Ovary (tissue), 9 donors: Measurements from ENCODE around the gene NAA40. TPM values are rescaled to one million over a fixed set of nuclear protein-coding genes. Genes with fewer than 3 reads are reported as not detected.

Source experiments
- DNase-seq, 5 donors: peaks; one replicate each; pipeline ENCODE4 v3.0.0-alpha.2; 2019 to 2020
- H3K27ac ChIP-seq, 2 donors: fragments of 200-600 bp; one replicate each; pipeline versions ENCODE4 v1.5.1 to v1.8.0; 2019 to 2022
- H3K27me3 ChIP-seq: fragments of 200-600 bp; one replicate; pipeline ENCODE4 v1.8.0; 2022
- H3K36me3 ChIP-seq: fragments of 200-600 bp; sonication (generic); one replicate; pipeline ENCODE4 v1.5.1; 2019
- H3K4me1 ChIP-seq: one replicate; pipeline ENCODE4 v1.8.1; 2013; ENCODE audit warnings: mild to moderate bottlenecking, moderate library complexity; ENCODE audit not compliant: insufficient read depth
- H3K4me3 ChIP-seq: fragments of 200-600 bp; sonication (generic); one replicate; pipeline ENCODE4 v1.5.1; 2017
- H3K9me3 ChIP-seq, 2 donors: fragments of 200-600 bp in 1 of 2; sonication (generic) in 1 of 2; one replicate each; pipeline versions ENCODE4 v1.5.1 to v1.8.1; 2013 to 2019; ENCODE audit warnings: mild to moderate bottlenecking in 1 of 2, moderate library complexity in 1 of 2
- EP300 ChIP-seq: sonication (generic); formaldehyde crosslinking; IDR thresholded peaks from one replicate; pipeline ENCODE4 v1.6.1; 2017; ENCODE audit warnings: antibody characterized with exemption
- POLR2A ChIP-seq: fragments of 450-650 bp; IDR thresholded peaks from one replicate; pipeline ENCODE4 v1.6.1; 2017; ENCODE audit warnings: antibody characterized with exemption, mild to moderate bottlenecking, moderate library complexity
- WGBS, 3 donors: extraction: QIAGEN DNeasy Blood & Tissue Kit in 1 of 3; methylation state at CpG; one replicate each; pipeline versions ENCODE4 v1.1.5 to v1.1.7; 2013 to 2017; 5-methylcytosine and 5-hydroxymethylcytosine counted together
- intact Hi-C, 4 donors: fragments of 100-400 bp; cut with DNase I; formaldehyde crosslinking; loops; one replicate each; pipeline versions ENCODE4 v1.11.0 to v1.15.1; 2022 to 2023
- polyA plus RNA-seq, 2 donors: library from polyadenylated mRNA; stranded (reverse); fragments of 200-250 nt in 1 of 2; fragments of 350-450 nt in 1 of 2; fragmentation: Illumina TruSeq in 1 of 2; extraction: RNeasy Lipid Tissue Mini Kit (QIAGEN cat#74804) in 1 of 2; gene quantifications; one replicate each; pipeline ENCODE4 v1.2.3, GENCODE V29; 2013 to 2014
- total RNA-seq, 7 donors: library from RNA; depleted of rRNA in 2 of 7; stranded (reverse); fragments of >200 nt in 2 of 7; fragmentation: NEBNext Ultra II Directional in 3 of 7; extraction: Animal tissue kit (Norgen Biotek cat#: 25700) in 3 of 7; gene quantifications; one replicate each; pipeline versions ENCODE4 v1.1.0 to v1.2.4, GENCODE V29; 2016 to 2023
- TF ChIP-seq, protein P1 (sequence below), 3 donors: fragments of 450-650 bp in 2 of 3; fragments of 200-600 bp in 1 of 3; IDR thresholded peaks; one replicate each; pipeline versions ENCODE4 v1.5.1 to v1.8.0; 2016 to 2022; ENCODE audit warnings: antibody characterized with exemption in 3 of 3, mild to moderate bottlenecking in 1 of 3
- donor health status: DM: no; HTN: no; CAD: no; lungs with moderate emphysema.
- donor health status: DM: no; HTN: no; CAD: no.
- donor health status: Bipolar disorder and iron deficiency.
- donor health status: DM: yes; HTN: yes; CAD: no.
- donor health status: DM: no; HTN: no; CAD: no.
- donor health status: DM: yes; HTN: yes; CAD: no.

The NAA40 gene
- total and polyA plus RNA-seq, 9 donors = 4.5 to 15.9 (median 10.2) TPM

DNA sequence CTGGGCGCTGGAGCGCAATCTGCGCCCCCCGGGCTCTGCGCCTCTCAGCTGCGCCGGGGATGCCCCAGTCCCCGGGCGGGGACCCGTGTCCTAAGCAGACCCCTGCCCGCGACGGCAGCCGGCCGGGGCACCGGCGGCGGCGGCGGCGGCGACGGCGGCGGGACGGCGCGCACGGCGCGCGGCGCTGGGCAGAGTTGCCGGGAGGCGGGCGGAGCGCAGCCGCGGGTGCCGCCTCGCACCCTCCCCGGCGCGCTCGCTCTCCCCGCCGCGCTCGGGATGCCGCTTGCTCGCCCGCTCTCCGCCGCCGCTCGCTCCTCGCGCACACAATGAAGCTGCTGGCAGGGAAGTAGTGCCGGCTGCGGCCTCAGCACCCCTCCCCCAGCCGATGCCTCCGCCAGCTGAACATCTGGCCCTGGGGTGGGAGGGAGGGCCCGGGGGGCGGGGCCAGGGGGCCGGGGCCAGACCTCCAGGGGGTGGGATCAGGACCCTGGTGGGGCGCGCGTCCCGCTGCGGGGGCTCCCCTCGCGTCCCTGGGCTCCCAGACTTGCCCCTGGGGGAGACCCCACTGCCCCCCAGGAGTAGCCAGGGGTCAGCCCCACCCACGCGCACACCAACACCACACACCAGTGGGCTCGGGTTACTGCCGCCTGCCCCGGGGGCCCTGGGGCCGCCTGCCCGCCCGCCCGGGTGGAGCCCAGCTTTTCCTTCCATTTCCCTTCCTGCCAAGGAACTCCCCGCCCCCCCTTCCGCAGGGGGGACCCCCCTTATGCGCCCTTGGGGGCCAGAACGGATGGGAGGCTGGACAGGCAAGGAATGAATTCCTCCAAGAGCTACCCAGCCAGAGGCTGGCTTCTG, 21.7 kb upstream of the NAA40 start, which contains the start of gene RCOR2:
RCOR2 (minus strand) TSS at position 328 of the 855 bp plus-strand sequence. CDS start 708 bp downstream, outside the sequence.
- Histone ChIP-seq H3K4me1 (peaks cover 15% of the 10 kb centered on the region), H3K9me3 (no peaks in the 10 kb centered on the region), H3K4me3 (peak within 1 kb of the TSS; percentile 32), H3K27ac (peak within 1 kb of the TSS in 1 of 2 donors; percentile 78), H3K27me3 (no peaks in the 10 kb centered on the region), H3K36me3 (no peaks in the 10 kb centered on the region)
- DNase-seq = peak; percentile 77 to 90 (median 85)
- intact Hi-C loops = no loop called here
- no peak for TF ChIP-seq POLR2A
- TF ChIP-seq EP300 = no peak
- TF ChIP-seq, protein P1, sequence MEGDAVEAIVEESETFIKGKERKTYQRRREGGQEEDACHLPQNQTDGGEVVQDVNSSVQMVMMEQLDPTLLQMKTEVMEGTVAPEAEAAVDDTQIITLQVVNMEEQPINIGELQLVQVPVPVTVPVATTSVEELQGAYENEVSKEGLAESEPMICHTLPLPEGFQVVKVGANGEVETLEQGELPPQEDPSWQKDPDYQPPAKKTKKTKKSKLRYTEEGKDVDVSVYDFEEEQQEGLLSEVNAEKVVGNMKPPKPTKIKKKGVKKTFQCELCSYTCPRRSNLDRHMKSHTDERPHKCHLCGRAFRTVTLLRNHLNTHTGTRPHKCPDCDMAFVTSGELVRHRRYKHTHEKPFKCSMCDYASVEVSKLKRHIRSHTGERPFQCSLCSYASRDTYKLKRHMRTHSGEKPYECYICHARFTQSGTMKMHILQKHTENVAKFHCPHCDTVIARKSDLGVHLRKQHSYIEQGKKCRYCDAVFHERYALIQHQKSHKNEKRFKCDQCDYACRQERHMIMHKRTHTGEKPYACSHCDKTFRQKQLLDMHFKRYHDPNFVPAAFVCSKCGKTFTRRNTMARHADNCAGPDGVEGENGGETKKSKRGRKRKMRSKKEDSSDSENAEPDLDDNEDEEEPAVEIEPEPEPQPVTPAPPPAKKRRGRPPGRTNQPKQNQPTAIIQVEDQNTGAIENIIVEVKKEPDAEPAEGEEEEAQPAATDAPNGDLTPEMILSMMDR (IDR thresholded peaks at IDR 0.05) = no peak
- WGBS, 3 donors = 0 to 1% (median 1%) methylated on average over 14 to 85 of the region's 85 CpGs

DNA sequence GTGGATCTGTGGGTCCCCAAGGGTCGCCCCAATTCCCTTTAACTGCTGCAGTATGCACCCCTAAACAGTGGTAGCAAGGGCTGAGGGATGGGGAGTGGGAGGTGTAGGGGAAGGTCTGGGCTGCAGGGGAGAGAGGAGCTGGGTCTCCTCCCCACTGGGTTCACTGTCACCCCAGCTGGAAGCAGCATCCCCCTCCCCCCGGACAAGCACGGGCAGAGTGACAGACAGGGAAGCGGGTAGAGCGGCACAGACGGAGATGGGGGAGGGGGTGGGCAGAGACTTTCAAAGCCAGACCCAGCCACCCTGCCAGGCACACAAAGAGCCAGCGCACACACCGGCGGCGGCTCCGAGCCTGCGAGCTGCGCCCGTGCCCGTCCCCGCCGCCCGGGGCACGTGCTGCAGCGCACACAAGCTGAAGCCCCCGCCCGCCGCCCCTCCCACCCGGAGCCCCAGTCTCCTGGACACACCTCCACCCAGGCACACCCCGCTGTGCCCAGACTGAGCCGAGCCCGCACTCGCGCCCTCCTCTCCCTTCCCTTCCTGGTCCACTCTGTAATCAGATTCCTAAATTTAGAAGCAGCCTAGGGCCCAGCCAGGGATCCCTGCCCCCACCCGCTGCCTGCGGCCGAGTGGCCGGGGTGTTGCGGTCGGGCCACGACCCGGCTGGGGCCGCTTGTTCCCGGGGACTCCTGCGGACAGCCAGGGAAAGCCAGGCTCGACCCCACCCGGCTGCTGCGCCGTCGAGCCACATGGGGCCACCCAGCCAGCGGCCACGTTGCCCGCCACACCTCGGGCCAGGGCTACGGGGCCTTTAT, 20.9 kb upstream of the NAA40 start:
- Histone ChIP-seq H3K4me1 (peaks cover 15% of the 10 kb centered on the region), H3K27ac (peak overlapping the region; percentile 52 to 78), H3K27me3 (no peaks in the 10 kb centered on the region), H3K4me3 (peak overlapping the region; percentile 32), H3K36me3 (no peaks in the 10 kb centered on the region), H3K9me3 (no peaks in the 10 kb centered on the region)
- 4 to 5% (median 4%) methylated on average over 41 to 50 of the region's 50 CpGs for WGBS, 3 donors
- intact Hi-C loops = no loop called here
- no peak for TF ChIP-seq EP300
- no peak for TF ChIP-seq POLR2A
- TF ChIP-seq, protein P1 (IDR thresholded peaks at IDR 0.05) = no peak
- DNase-seq = peak; percentile 65 to 79 (median 71)

DNA sequence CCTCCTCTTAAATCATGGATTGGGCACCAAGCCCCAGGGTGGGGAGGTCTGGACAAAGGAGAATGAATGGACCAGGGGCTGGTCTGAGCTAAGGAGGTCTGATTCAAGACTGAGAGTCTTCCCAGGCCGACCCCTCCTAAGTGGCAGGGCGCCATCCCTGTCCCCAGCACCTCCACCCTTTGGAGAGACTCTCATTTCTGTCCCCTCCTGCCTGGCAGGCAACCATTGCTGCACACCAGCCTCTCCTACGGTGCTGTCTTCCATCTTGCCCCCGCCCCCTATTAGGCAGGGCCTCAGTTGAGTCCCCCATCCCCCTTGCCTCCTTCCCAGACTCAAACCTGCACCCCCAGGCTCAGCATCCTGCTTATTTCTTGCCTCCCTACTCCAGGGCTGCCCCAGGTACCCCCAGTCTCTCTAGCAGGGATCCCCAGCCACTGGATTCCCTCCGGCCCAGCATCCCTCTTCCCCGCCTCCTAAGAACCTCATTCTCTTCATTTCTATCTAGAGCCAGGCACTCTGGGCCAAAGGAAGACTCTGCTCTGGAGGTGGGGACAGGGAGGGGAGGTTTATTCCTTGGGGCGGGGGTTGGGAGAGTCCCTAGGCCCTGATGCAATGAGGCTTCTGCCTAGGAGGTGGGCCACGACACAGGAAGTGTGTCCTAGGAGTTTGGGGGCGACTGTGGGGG, 20.2 kb upstream of the NAA40 start:
- intact Hi-C loops = no loop called here
- 48 to 52% (median 51%) methylated on average over 9 of the region's 9 CpGs for WGBS, 3 donors
- peak in 1 of 5 donors; percentile 53 for DNase-seq

More for the DNA sequence above, 20.2 kb upstream of the NAA40 start:
- Histone ChIP-seq H3K36me3 (no peaks in the 10 kb centered on the region), H3K4me3 (no peak overlapping the region), H3K27me3 (no peaks in the 10 kb centered on the region), H3K9me3 (no peaks in the 10 kb centered on the region), H3K27ac (peak overlapping the region; percentile 52 to 78), H3K4me1 (peaks cover 15% of the 10 kb centered on the region)
- TF ChIP-seq, protein P1 (IDR thresholded peaks at IDR 0.05) = no peak
- TF ChIP-seq POLR2A = no peak
- TF ChIP-seq EP300 = no peak
